K562 (cell line): ENCODE results near the gene HAAO. TPM values are rescaled to one million over a fixed set of nuclear protein-coding genes. Genes with fewer than 3 reads are reported as not detected.
A peak's percentile ranks its signal among the peaks of the same experiment; 100 is the strongest.

ENCODE experiments used
- BRD9 ChIP-seq: fragments of 450-650 bp; IDR thresholded peaks from 2 replicates; pipeline ENCODE4 v1.6.1; 2018; ENCODE audit warnings: low read depth; ENCODE audit not compliant: partially characterized antibody
- CREB1 ChIP-seq, 2 experiments: sonication (generic) in 1 of 2; formaldehyde crosslinking in 1 of 2; IDR thresholded peaks; 2 replicates each; pipeline versions ENCODE4 v1.6.1 to v1.8.0; 2012 to 2022; ENCODE audit warnings: inconsistent platforms in 1 of 2, mild to moderate bottlenecking in 1 of 2, missing genetic modification reagents in 1 of 2, moderate library complexity in 1 of 2
- CXXC5 ChIP-seq: fragments of 250-450 bp; sonication (Bioruptor Pico); IDR thresholded peaks from 2 replicates; pipeline ENCODE4 v1.8.0; 2022; ENCODE audit warnings: inconsistent platforms, mild to moderate bottlenecking, moderate library complexity
- FOXM1 ChIP-seq, 2 experiments: fragments of 450-650 bp in 1 of 2; sonication (generic) in 1 of 2; formaldehyde crosslinking in 1 of 2; IDR thresholded peaks; 2 replicates each; pipeline versions ENCODE4 v1.6.1 to v1.9.0; 2017 to 2022; ENCODE audit warnings: low read depth in 2 of 2, mild to moderate bottlenecking in 2 of 2, missing genetic modification reagents in 1 of 2, moderate library complexity in 1 of 2
- HDAC6 ChIP-seq: IDR thresholded peaks from 2 replicates; pipeline ENCODE4 v1.6.1; 2012; ENCODE audit warnings: low read depth, mild to moderate bottlenecking, control low read depth, inconsistent platforms, low read length, moderate library complexity
- MBD2 ChIP-seq: sonication (generic); IDR thresholded peaks from 2 replicates; pipeline ENCODE4 v1.6.1; 2016; ENCODE audit warnings: low read depth, borderline replicate concordance
- NCOA2 ChIP-seq, 2 experiments: fragments of 450-650 bp; IDR thresholded peaks; 2 replicates each; pipeline ENCODE4 v1.6.1; 2018; ENCODE audit warnings: mild to moderate bottlenecking in 2 of 2, moderate library complexity in 1 of 2; ENCODE audit not compliant: partially characterized antibody in 2 of 2
- NFE2 ChIP-seq: IDR thresholded peaks from 2 replicates; pipeline ENCODE4 v1.6.1; 2014; ENCODE audit warnings: antibody characterized with exemption, low read depth
- TAF9B ChIP-seq: fragments of 450-650 bp; IDR thresholded peaks from 2 replicates; pipeline ENCODE4 v1.6.1; 2018; ENCODE audit warnings: mild to moderate bottlenecking; ENCODE audit not compliant: partially characterized antibody
- TGIF2 ChIP-seq: sonication (generic); formaldehyde crosslinking; IDR thresholded peaks from 2 replicates; pipeline ENCODE4 v1.8.1; 2022; ENCODE audit warnings: mild to moderate bottlenecking, missing genetic modification reagents, moderate library complexity
- TOE1 ChIP-seq, 2 experiments: fragments of 450-650 bp in 1 of 2; sonication (generic) in 1 of 2; formaldehyde crosslinking in 1 of 2; IDR thresholded peaks; 2 replicates each; pipeline versions ENCODE4 v1.7.1 to v1.8.0; 2016 to 2022; ENCODE audit warnings: borderline replicate concordance in 2 of 2, mild to moderate bottlenecking in 2 of 2, antibody characterized with exemption in 1 of 2, inconsistent platforms in 1 of 2, low read depth in 1 of 2, missing genetic modification reagents in 1 of 2, moderate library complexity in 1 of 2
- ZBTB8A ChIP-seq: fragments of 450-650 bp; IDR thresholded peaks from 2 replicates; pipeline ENCODE4 v1.6.1; 2018; ENCODE audit warnings: mild to moderate bottlenecking, moderate library complexity; ENCODE audit not compliant: partially characterized antibody
- ZEB2 ChIP-seq: fragments of 450-650 bp; IDR thresholded peaks from 2 replicates; pipeline ENCODE4 v1.6.1; 2016
- ZFPM2 ChIP-seq: fragments of 250-450 bp; sonication (Bioruptor Pico); IDR thresholded peaks from 2 replicates; pipeline ENCODE4 v1.5.1; 2022; ENCODE audit warnings: mild to moderate bottlenecking
- ZNF121 ChIP-seq: sonication (generic); formaldehyde crosslinking; conservative IDR thresholded peaks from 2 replicates; pipeline ENCODE4 v1.8.0; 2022; ENCODE audit warnings: missing genetic modification reagents
- ZNF778 ChIP-seq: fragments of 450-650 bp; formaldehyde crosslinking; IDR thresholded peaks from 2 replicates; pipeline ENCODE4 v1.4.0; 2020; ENCODE audit warnings: mild to moderate bottlenecking, moderate library complexity
- polyA plus RNA-seq, 8 experiments: library from polyadenylated mRNA; depleted of rRNA in 4 of 8; stranded (reverse) in 5 of 8; unstranded in 3 of 8; fragments of >200 nt; fragmentation: Nextera tagmentation in 2 of 8; fragmentation: Illumina TruSeq in 1 of 8; extraction: Ambion mirVana in 2 of 8; extraction: Trizol in 1 of 8; gene quantifications; 2 replicates each; pipeline versions ENCODE4 v1.2.1 to v1.2.3, GENCODE V29; 2011 to 2014; ENCODE audit warnings: inconsistent platforms in 1 of 8, missing spikeins in 1 of 8
- total RNA-seq, 7 experiments: library from RNA; depleted of rRNA in 6 of 7; stranded (reverse); fragments of >200 nt in 6 of 7; fragmentation: Illumina TruSeq in 2 of 7; extraction: Trizol in 2 of 7; gene quantifications; 2 replicates each; pipeline versions ENCODE4 v1.2.1 to v1.2.3, GENCODE V29; 2011 to 2021; ENCODE audit warnings: low replicate concordance in 1 of 7
- TF ChIP-seq, protein P1 (sequence below): fragments of 450-650 bp; IDR thresholded peaks from 2 replicates; pipeline ENCODE4 v1.6.1; 2016; ENCODE audit warnings: mild to moderate bottlenecking
- TF ChIP-seq, protein P2 (sequence below), 2 experiments: fragments of 450-650 bp; IDR thresholded peaks; 2 replicates each; pipeline ENCODE4 v1.6.1; 2018; ENCODE audit warnings: mild to moderate bottlenecking in 2 of 2, low read depth in 1 of 2; ENCODE audit not compliant: partially characterized antibody in 2 of 2

Gene HAAO
- total and polyA plus RNA-seq, 9 of the 15 experiments (the other 6 are each of a cell fraction or from before 2014, with no cell fraction given): not detected

DNA sequence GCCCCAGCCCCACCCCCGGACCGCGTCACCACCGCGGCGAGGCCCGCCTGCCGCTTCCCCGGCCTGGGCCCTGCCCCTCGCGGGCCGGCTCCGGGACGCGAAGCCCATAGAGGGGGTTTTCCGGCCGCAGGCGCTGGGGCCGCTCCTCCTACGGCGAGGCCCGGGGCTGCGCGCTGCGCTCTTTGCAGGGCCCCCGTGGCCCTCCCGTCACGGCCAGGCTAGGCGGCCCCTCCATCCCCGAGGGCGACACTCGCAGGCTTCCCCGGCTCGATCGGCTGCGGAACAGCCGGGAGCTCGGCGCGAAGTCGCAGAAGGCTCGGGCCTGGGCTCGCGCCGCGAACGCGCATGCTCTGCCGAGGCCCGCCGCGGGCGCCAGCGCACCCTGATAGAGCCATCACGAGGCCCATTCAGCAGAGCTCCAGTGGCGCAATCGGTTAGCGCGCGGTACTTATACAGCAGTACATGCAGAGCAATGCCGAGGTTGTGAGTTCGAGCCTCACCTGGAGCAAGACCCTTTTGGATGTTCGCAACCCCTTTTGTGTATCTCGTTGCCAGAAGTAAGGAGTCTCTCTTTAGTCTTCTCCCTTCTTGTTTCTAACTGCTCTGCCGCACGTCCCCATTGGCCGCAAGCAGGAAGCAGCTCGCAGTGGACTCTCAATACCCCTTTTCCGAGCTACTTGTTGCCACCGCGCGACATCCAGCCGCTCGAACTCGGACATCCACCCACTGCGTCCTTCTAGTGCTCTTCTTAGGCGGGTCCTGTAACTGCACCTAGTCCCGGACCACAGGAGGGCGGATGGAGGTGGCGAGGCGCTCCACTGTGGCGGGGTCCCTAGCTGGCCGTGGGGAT is 18.0 kb upstream of the HAAO start (continued):
- no peak for TF ChIP-seq ZFPM2 (CRISPR knock-in tag)
- no peak for TF ChIP-seq ZNF121 (CRISPR knock-in tag)
- peak; percentile 4; the same call in 1 of the 2 replicates for TF ChIP-seq MBD2
- TF ChIP-seq BRD9: peak; percentile 99
- peak in 1 of 2 experiments; percentile 72 for TF ChIP-seq NCOA2 (IDR thresholded peaks at IDR 0.05; ENCODE audit: partially characterized antibody in 2 of 2)
- TF ChIP-seq NFE2: 0 out of 2 replicates have a peak, but pooled peaks have one; percentile 19
- TF ChIP-seq ZNF778 (CRISPR knock-in tag): no peak
- TF ChIP-seq CREB1 (IDR thresholded peaks at IDR 0.05): peak; percentile 18; the same call in 1 of the 2 replicates
- TF ChIP-seq CREB1 (CRISPR knock-in tag; IDR thresholded peaks at IDR 0.05): peak; percentile 76
- TF ChIP-seq HDAC6: peak; percentile 36; the same call in 1 of the 2 replicates
- TF ChIP-seq CXXC5: peak; percentile 81
- TF ChIP-seq TGIF2: peak; percentile 77
- TF ChIP-seq TOE1 (IDR thresholded peaks at IDR 0.05; ENCODE audit: borderline replicate concordance): peak; percentile 82; the same call in 1 of the 2 replicates
- TF ChIP-seq TOE1 (CRISPR knock-in tag; IDR thresholded peaks at IDR 0.05; ENCODE audit: borderline replicate concordance, low read depth): no peak; the same call in 1 of the 2 replicates
- TF ChIP-seq FOXM1 (IDR thresholded peaks at IDR 0.05; ENCODE audit: low read depth): no peak
- peak; percentile 72; the same call in 1 of the 2 replicates for TF ChIP-seq FOXM1 (CRISPR knock-in tag; IDR thresholded peaks at IDR 0.05; ENCODE audit: low read depth)
- TF ChIP-seq, protein P1, sequence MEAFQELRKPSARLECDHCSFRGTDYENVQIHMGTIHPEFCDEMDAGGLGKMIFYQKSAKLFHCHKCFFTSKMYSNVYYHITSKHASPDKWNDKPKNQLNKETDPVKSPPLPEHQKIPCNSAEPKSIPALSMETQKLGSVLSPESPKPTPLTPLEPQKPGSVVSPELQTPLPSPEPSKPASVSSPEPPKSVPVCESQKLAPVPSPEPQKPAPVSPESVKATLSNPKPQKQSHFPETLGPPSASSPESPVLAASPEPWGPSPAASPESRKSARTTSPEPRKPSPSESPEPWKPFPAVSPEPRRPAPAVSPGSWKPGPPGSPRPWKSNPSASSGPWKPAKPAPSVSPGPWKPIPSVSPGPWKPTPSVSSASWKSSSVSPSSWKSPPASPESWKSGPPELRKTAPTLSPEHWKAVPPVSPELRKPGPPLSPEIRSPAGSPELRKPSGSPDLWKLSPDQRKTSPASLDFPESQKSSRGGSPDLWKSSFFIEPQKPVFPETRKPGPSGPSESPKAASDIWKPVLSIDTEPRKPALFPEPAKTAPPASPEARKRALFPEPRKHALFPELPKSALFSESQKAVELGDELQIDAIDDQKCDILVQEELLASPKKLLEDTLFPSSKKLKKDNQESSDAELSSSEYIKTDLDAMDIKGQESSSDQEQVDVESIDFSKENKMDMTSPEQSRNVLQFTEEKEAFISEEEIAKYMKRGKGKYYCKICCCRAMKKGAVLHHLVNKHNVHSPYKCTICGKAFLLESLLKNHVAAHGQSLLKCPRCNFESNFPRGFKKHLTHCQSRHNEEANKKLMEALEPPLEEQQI: peak; percentile 79
- peak; percentile 79; the same call in 1 of the 2 replicates for TF ChIP-seq ZEB2
- TF ChIP-seq, protein P2, sequence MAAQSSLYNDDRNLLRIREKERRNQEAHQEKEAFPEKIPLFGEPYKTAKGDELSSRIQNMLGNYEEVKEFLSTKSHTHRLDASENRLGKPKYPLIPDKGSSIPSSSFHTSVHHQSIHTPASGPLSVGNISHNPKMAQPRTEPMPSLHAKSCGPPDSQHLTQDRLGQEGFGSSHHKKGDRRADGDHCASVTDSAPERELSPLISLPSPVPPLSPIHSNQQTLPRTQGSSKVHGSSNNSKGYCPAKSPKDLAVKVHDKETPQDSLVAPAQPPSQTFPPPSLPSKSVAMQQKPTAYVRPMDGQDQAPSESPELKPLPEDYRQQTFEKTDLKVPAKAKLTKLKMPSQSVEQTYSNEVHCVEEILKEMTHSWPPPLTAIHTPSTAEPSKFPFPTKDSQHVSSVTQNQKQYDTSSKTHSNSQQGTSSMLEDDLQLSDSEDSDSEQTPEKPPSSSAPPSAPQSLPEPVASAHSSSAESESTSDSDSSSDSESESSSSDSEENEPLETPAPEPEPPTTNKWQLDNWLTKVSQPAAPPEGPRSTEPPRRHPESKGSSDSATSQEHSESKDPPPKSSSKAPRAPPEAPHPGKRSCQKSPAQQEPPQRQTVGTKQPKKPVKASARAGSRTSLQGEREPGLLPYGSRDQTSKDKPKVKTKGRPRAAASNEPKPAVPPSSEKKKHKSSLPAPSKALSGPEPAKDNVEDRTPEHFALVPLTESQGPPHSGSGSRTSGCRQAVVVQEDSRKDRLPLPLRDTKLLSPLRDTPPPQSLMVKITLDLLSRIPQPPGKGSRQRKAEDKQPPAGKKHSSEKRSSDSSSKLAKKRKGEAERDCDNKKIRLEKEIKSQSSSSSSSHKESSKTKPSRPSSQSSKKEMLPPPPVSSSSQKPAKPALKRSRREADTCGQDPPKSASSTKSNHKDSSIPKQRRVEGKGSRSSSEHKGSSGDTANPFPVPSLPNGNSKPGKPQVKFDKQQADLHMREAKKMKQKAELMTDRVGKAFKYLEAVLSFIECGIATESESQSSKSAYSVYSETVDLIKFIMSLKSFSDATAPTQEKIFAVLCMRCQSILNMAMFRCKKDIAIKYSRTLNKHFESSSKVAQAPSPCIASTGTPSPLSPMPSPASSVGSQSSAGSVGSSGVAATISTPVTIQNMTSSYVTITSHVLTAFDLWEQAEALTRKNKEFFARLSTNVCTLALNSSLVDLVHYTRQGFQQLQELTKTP (IDR thresholded peaks at IDR 0.05; ENCODE audit: low read depth in 1 of 2, partially characterized antibody in 2 of 2): peak in 1 of 2 experiments; percentile 57
- peak; percentile 65 for TF ChIP-seq ZBTB8A
- no peak for TF ChIP-seq TAF9B
